ENCODE measurements around the gene TBC1D24. TPM values are rescaled to one million over a fixed set of nuclear protein-coding genes. Genes with fewer than 3 reads are reported as not detected.
"Not testable (repeated sequence)": the region's sequence is repeated elsewhere in the genome, so short reads cannot be mapped to it uniquely, and the experiment has no call there.

Gene TBC1D24
- total and polyA plus RNA-seq, 9 of the 15 experiments (the other 6 are each of a cell fraction or from before 2014, with no cell fraction given): 1.7 to 22.6 (median 7.2) TPM

GRCh38 chr16:2534335-2534734 is 59.4 kb downstream of the TBC1D24 start:
- CTCF ChIA-PET (ENCODE audit: low intra/inter-chr PET ratio); BruUV-seq (replicated peaks); in situ Hi-C loops (cut with MboI); H3K27me3 ChIP-seq (ENCODE audit: control insufficient read depth in 2 of 2, insufficient read depth in 2 of 2, low read length in 2 of 2); H3K9ac ChIP-seq (ENCODE audit: insufficient read depth in 1 of 2, low read depth in 2 of 2, low read length in 2 of 2); H3K9me1 ChIP-seq (ENCODE audit: control insufficient read depth, insufficient read depth, low read length); intact Hi-C loops (cut with micrococcal nuclease); POLR2A ChIA-PET; H2AFZ ChIP-seq (ENCODE audit: low read depth, low read length); DNase-seq (ENCODE audit: extremely low read depth in 1 of 4, low spot score in 3 of 4); H4K20me1 ChIP-seq (replicated peaks; ENCODE audit: control insufficient read depth, insufficient read depth, low read length); FAIRE-seq; H3K4me2 ChIP-seq (ENCODE audit: insufficient read depth, low read length); H3K27ac ChIP-seq (ENCODE audit: extremely low read depth, low read depth, low read length); ATAC-seq; H3K9me3 ChIP-seq (replicated peaks; ENCODE audit: control insufficient read depth, insufficient read depth, low read depth, low read length); H3K4me3 ChIP-seq: not testable (repeated sequence)
- Histone ChIP-seq H3K36me3 (ENCODE audit: control insufficient read depth, insufficient read depth, low read length) (peaks cover 18% of the 10 kb centered on the region; the same call in 2 of the 3 replicates), H3K4me1 (replicated peaks in 1 of 2; ENCODE audit: control insufficient read depth in 2 of 2, insufficient read depth in 2 of 2, low read length in 2 of 2) (peaks cover 17 to 59% of the 10 kb centered on the region in 2 experiments; a peak in 4 of 5 replicates), H3K79me2 (ENCODE audit: control insufficient read depth, insufficient read depth, low read length) (peaks cover 10% of the 10 kb centered on the region)
- TF ChIP-seq KDM1A (IDR thresholded peaks at IDR 0.05): peak in 1 of 2 experiments; percentile 56; a peak in 2 of 4 replicates
- peak; percentile 80 for TF ChIP-seq BCOR (IDR thresholded peaks at IDR 0.05)
- TF ChIP-seq RBM25 (IDR thresholded peaks at IDR 0.05; ENCODE audit: low read depth, low read length, severe bottlenecking): peak; percentile 73
- 0 out of 2 replicates have a peak, but pooled peaks have one; percentile 35 for TF ChIP-seq HDAC2 (IDR thresholded peaks at IDR 0.05)
- 82% methylated on average over 5 of the region's 5 CpGs for WGBS (ENCODE audit: insufficient coverage, low coverage, missing lambda C conversion rate)

GRCh38 chr16:2535625-2536013 is 60.7 kb downstream of the TBC1D24 start:
- H3K9ac ChIP-seq (ENCODE audit: insufficient read depth in 1 of 2, low read depth in 2 of 2, low read length in 2 of 2): no peak overlapping the region
- ATAC-seq: no peak
- intact Hi-C loops (cut with micrococcal nuclease): no loop called here
- in situ Hi-C loops (cut with MboI): no loop called here
- DNase-seq (ENCODE audit: extremely low read depth in 1 of 4, low spot score in 3 of 4): no peak
- FAIRE-seq: no peak
- no peak overlapping the region for H3K27ac ChIP-seq (ENCODE audit: extremely low read depth, low read depth, low read length)
- BruUV-seq (replicated peaks): no TSS peak
- peaks cover 16% of the 10 kb centered on the region; the same call in 1 of the 3 replicates for H3K36me3 ChIP-seq (ENCODE audit: control insufficient read depth, insufficient read depth, low read length)
- 0 out of 2 replicates have a peak overlapping the region, but pooled peaks have one; percentile 43 for H2AFZ ChIP-seq (ENCODE audit: low read depth, low read length)
- no peak for TF ChIP-seq ZNF717 (CRISPR knock-in tag; IDR thresholded peaks at IDR 0.05)
- TF ChIP-seq ZNF586 (CRISPR knock-in tag; conservative IDR thresholded peaks at IDR 0.05): no peak
- TF ChIP-seq CSDE1 (IDR thresholded peaks at IDR 0.05): no peak
- TF ChIP-seq ZBTB17 (CRISPR knock-in tag; IDR thresholded peaks at IDR 0.05): no peak
- no peaks in the 10 kb centered on the region for H4K20me1 ChIP-seq (replicated peaks; ENCODE audit: control insufficient read depth, insufficient read depth, low read length)
- ChIA-PET CTCF (ENCODE audit: low intra/inter-chr PET ratio) (no interaction called here), POLR2A (interaction anchor here (1.5 kb wide), 1 partner anchor 15 kb away, joined by 5 read pairs; the partner anchor contains the start of gene AMDHD2)
- no peaks in the 10 kb centered on the region for H3K9me1 ChIP-seq (ENCODE audit: control insufficient read depth, insufficient read depth, low read length)
- peaks cover 22% of the 10 kb centered on the region for H3K79me2 ChIP-seq (ENCODE audit: control insufficient read depth, insufficient read depth, low read length)
- H3K4me3 ChIP-seq: no peak overlapping the region
- peaks cover 18 to 46% of the 10 kb centered on the region in 2 experiments; a peak in 4 of 5 replicates for H3K4me1 ChIP-seq (replicated peaks in 1 of 2; ENCODE audit: control insufficient read depth in 2 of 2, insufficient read depth in 2 of 2, low read length in 2 of 2)
- 80% methylated on average over 8 of the region's 9 CpGs for WGBS (ENCODE audit: insufficient coverage, low coverage, missing lambda C conversion rate)
- H3K9me3 ChIP-seq (replicated peaks; ENCODE audit: control insufficient read depth, insufficient read depth, low read depth, low read length): no peaks in the 10 kb centered on the region
- H3K27me3 ChIP-seq (ENCODE audit: control insufficient read depth in 2 of 2, insufficient read depth in 2 of 2, low read length in 2 of 2): no peaks in the 10 kb centered on the region
- no peak overlapping the region for H3K4me2 ChIP-seq (ENCODE audit: insufficient read depth, low read length)
